SK-N-SH (cell line): ENCODE data around the gene TBL1XR1. TPM values are rescaled to one million over a fixed set of nuclear protein-coding genes. Genes with fewer than 3 reads are reported as not detected.

Source experiments
- CTCF ChIA-PET: fragments of 300-600, 350-600 bp; formaldehyde crosslinking; extraction: SDS; loops from one replicate; lab custom pipeline; 2021; lab: Yijun Ruan, JAX
- POLR2A ChIA-PET: fragments of 350-600 bp; sonication (Branson Sonifier 250); formaldehyde crosslinking; extraction: SDS; loops from one replicate; lab custom pipeline; 2020; ENCODE audit warnings: antibody characterized with exemption, inconsistent platforms; lab: Yijun Ruan, JAX
- DNase-seq: peaks from one replicate; pipeline ENCODE4 v3.0.0; 2012
- H2AFZ ChIP-seq: fragments of 200-600 bp; sonication (generic); 2 replicates; pipeline ENCODE4 v1.8.1; 2016; ENCODE audit warnings: antibody characterized with exemption, mild to moderate bottlenecking, low read depth
- H3F3A ChIP-seq: fragments of 200-600 bp; sonication (generic); replicated peaks from 2 replicates; pipeline ENCODE3; 2016; ENCODE audit warnings: antibody characterized with exemption, mild to moderate bottlenecking; ENCODE audit not compliant: insufficient read depth
- H3K27ac ChIP-seq, 2 experiments: fragments of 200-500 bp in 1 of 2; fragments of 200-600 bp in 1 of 2; sonication (Bioruptor generic) in 1 of 2; sonication (generic), shearing (Covaris generic) in 1 of 2; 2 replicates each; pipeline versions ENCODE4 v1.5.1 to v1.6.1; 2014 to 2016; ENCODE audit warnings: low read depth in 2 of 2, inconsistent platforms in 1 of 2, low read length in 1 of 2, mild to moderate bottlenecking in 1 of 2, mixed read lengths in 1 of 2
- H3K27me3 ChIP-seq: fragments of 200-600 bp; sonication (generic), shearing (Covaris generic); 2 replicates; pipeline ENCODE4 v1.6.1; 2016; ENCODE audit warnings: mixed run types; ENCODE audit not compliant: insufficient read depth
- H3K36me3 ChIP-seq, 2 experiments: fragments of 200-500 bp in 1 of 2; fragments of 200-600 bp in 1 of 2; sonication (Bioruptor generic) in 1 of 2; sonication (generic) in 1 of 2; replicated peaks in 1 of 2; 2 replicates each; pipeline versions ENCODE3 to v1.5.1; 2014 to 2016; ENCODE audit warnings: low read length in 1 of 2, mild to moderate bottlenecking in 1 of 2; ENCODE audit not compliant: insufficient read depth in 2 of 2, control insufficient read depth in 1 of 2
- H3K4me1 ChIP-seq, 2 experiments: fragments of 200-500 bp in 1 of 2; fragments of 200-600 bp in 1 of 2; sonication (Bioruptor generic) in 1 of 2; sonication (generic), shearing (Covaris generic) in 1 of 2; 2 replicates each; pipeline versions ENCODE4 v1.5.1 to v1.6.1; 2014 to 2016; ENCODE audit warnings: low read depth in 1 of 2, low read length in 1 of 2, mixed run types in 1 of 2; ENCODE audit not compliant: insufficient read depth in 2 of 2, control insufficient read depth in 1 of 2
- H3K4me2 ChIP-seq: fragments of 200-600 bp; sonication (generic), shearing (Covaris generic); 2 replicates; pipeline ENCODE4 v1.6.1; 2017; ENCODE audit warnings: mixed run types
- H3K4me3 ChIP-seq, 2 experiments: fragments of 200-500 bp in 1 of 2; fragments of 200-600 bp in 1 of 2; sonication (Bioruptor generic) in 1 of 2; sonication (generic), shearing (Covaris generic) in 1 of 2; 2 replicates each; pipeline versions ENCODE4 v1.5.1 to v1.8.1; 2014 to 2016; ENCODE audit warnings: low read depth in 2 of 2, inconsistent platforms in 1 of 2, low read length in 1 of 2, mild to moderate bottlenecking in 1 of 2, mixed read lengths in 1 of 2, moderate library complexity in 1 of 2
- H3K79me2 ChIP-seq: fragments of 200-600 bp; sonication (generic); 2 replicates; pipeline ENCODE4 v1.8.1; 2017; ENCODE audit warnings: mild to moderate bottlenecking; ENCODE audit not compliant: insufficient read depth
- H3K9ac ChIP-seq: fragments of 200-600 bp; sonication (generic); 2 replicates; pipeline ENCODE4 v1.6.1; 2017; ENCODE audit warnings: mixed run types
- H3K9me2 ChIP-seq: fragments of 200-600 bp; sonication (generic); 2 replicates; pipeline ENCODE4 v1.6.1; 2017; ENCODE audit warnings: mixed run types
- H3K9me3 ChIP-seq: fragments of 200-600 bp; sonication (generic); 2 replicates; pipeline ENCODE4 v1.6.1; 2017; ENCODE audit warnings: mixed run types, mild to moderate bottlenecking, moderate library complexity
- H4K20me1 ChIP-seq: fragments of 200-600 bp; sonication (generic); 2 replicates; pipeline ENCODE4 v1.6.1; 2017; ENCODE audit warnings: mild to moderate bottlenecking, mixed run types; ENCODE audit not compliant: insufficient read depth
- EP300 ChIP-seq, 2 experiments: IDR thresholded peaks; 2 replicates each; pipeline versions ENCODE4 v1.4.0 to v1.6.1; 2012; ENCODE audit warnings: borderline replicate concordance in 1 of 2, low read depth in 1 of 2, low read length in 1 of 2
- GABPA ChIP-seq: IDR thresholded peaks from 2 replicates; pipeline ENCODE4 v1.4.0; 2012; ENCODE audit warnings: low read depth, mild to moderate bottlenecking
- GATA2 ChIP-seq: sonication (generic); formaldehyde crosslinking; IDR thresholded peaks from 2 replicates; pipeline ENCODE4 v1.5.0; 2020; ENCODE audit warnings: mild to moderate bottlenecking, missing genetic modification reagents
- NRF1 ChIP-seq: IDR thresholded peaks from 2 replicates; pipeline ENCODE4 v1.6.1; 2012; ENCODE audit warnings: low read depth, mild to moderate bottlenecking, low read length
- RAD21 ChIP-seq: IDR thresholded peaks from 2 replicates; pipeline ENCODE4 v1.6.1; 2012; ENCODE audit warnings: mild to moderate bottlenecking, low read length
- SMC3 ChIP-seq: IDR thresholded peaks from 2 replicates; pipeline ENCODE4 v1.6.1; 2012; ENCODE audit warnings: low read depth, low read length, improper control_type of control experiment
- WGBS: methylation state at CpG from one replicate; pipeline ENCODE4 v1.1.6; 2017; ENCODE audit warnings: low lambda C conversion rate; 5-methylcytosine and 5-hydroxymethylcytosine counted together
- polyA plus RNA-seq, 3 experiments: library from polyadenylated mRNA; depleted of rRNA; stranded (reverse); fragments of >200 nt; gene quantifications; 2 replicates each; pipeline ENCODE4 v1.2.3, GENCODE V29; 2012
- TF ChIP-seq, protein P1 (sequence below): IDR thresholded peaks from 2 replicates; pipeline ENCODE4; 2012
- TF ChIP-seq, protein P2 (sequence below): fragments of 200-600 bp; sonication (generic); IDR thresholded peaks from 2 replicates; pipeline ENCODE4 v1.6.1; 2017; ENCODE audit warnings: antibody characterized with exemption, mild to moderate bottlenecking, moderate library complexity

The TBL1XR1 gene
- polyA plus RNA-seq, 1 of the 3 experiments (the other 2 are of a cell fraction), result 20.9 TPM

DNA sequence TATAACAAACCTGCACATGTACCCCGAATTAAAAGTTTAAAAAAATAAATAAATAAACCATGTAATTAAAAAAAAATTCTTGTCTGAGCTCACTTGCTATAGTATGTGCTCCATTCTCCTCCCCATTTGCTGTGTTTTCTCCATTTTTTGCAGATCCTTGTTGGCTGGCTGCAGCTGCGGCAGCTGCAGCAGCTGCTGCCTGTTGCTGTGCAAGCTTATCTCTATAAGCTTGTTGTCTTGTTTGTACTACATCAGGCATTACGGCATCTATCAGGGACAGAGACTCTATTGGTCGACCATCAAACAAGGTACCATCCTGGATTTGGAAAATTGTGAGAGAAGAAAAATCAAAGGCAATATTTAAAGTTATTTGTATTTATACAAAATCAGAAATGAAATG lies 145.9 kb downstream of the TBL1XR1 start:
- H3K4me3 ChIP-seq, result no peak overlapping the region
- peaks cover 47% of the 10 kb centered on the region for H3K79me2 ChIP-seq
- H3K4me2 ChIP-seq, result no peak overlapping the region
- no peaks in the 10 kb centered on the region for H4K20me1 ChIP-seq
- H3K27me3 ChIP-seq, result no peaks in the 10 kb centered on the region
- no peaks in the 10 kb centered on the region for H3K9me3 ChIP-seq
- peak; percentile 42 for DNase-seq
- no peaks in the 10 kb centered on the region for H3K9me2 ChIP-seq
- H3K9ac ChIP-seq, result no peak overlapping the region
- TF ChIP-seq NRF1 (no peak), RAD21 (peak; percentile 40), GATA2 (CRISPR knock-in tag) (peak; percentile 65), SMC3 (peak; percentile 16; the same call in 1 of the 2 replicates), EP300 (IDR thresholded peaks at IDR 0.05; ENCODE audit: borderline replicate concordance in 1 of 2, low read depth in 1 of 2, low read length in 1 of 2) (peak in 1 of 2 experiments; percentile 45; a peak in 1 of 4 replicates)
- H3F3A ChIP-seq, result no peaks in the 10 kb centered on the region
- H3K27ac ChIP-seq, result peak overlapping the region; percentile 23 to 62
- no peak overlapping the region for H2AFZ ChIP-seq
- 59% methylated on average over 4 of the region's 4 CpGs for WGBS
- peaks cover 45 to 54% of the 10 kb centered on the region in 2 experiments for H3K36me3 ChIP-seq
- ChIA-PET POLR2A (interaction anchor here (1.3 to 3.1 kb wide), 3 partner anchors 145 to 511 kb away, joined by 3 to 13 read pairs (median 8); partner anchors contain the start of gene TBL1XR1), CTCF (interaction anchor here (0.5 to 2.9 kb wide), 38 partner anchors 12 to 1334 kb away, joined by 3 to 38 read pairs (median 3); no protein-coding TSS in a partner anchor)
- peaks cover 10 to 29% of the 10 kb centered on the region in 2 experiments; a peak in 3 of 4 replicates for H3K4me1 ChIP-seq

DNA sequence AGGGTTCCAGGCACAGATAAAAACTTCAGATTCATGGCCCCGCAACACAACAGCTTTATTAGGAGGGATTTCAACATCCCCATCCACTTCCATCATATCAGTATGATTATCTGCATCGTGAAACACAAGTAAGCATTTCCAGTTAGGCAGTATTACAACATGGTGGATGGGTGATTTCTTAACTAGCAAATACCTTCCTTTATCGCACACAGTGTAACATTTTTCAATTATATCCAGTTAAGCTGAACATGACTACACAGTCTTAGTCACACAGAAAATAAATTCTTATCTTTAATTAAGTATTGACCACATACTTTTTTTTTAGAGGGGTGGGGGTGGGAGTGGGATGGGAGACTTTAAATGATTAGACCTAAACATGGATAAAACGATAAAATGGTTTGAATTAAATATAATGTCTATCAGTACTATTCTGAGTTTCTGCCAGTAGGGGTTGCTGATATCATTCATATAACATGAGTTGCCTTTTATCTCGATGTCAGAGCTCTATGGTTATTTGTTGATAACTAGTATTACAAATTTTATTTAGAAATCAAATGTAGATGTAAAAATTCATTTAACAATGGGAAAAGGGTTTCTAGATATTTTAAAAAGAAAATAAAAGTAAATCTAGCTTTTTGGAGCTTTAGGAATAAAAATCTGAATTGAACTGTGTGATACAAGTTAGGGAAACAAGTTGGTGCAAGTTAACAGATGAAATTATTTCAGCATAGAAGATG lies 146.6 kb downstream of the TBL1XR1 start:
- POLR2A ChIA-PET, result interaction anchor here (1.3 to 3.1 kb wide), 3 partner anchors 146 to 511 kb away, joined by 3 to 13 read pairs (median 8); partner anchors contain the start of gene TBL1XR1
- peak; percentile 28 for DNase-seq
- Histone ChIP-seq H3K27me3 (no peaks in the 10 kb centered on the region), H3K79me2 (peaks cover 40% of the 10 kb centered on the region), H3K4me3 (no peak overlapping the region), H3K4me2 (no peak overlapping the region), H3K9ac (no peak overlapping the region), H3K9me3 (no peaks in the 10 kb centered on the region), H3F3A (no peaks in the 10 kb centered on the region), H3K9me2 (no peaks in the 10 kb centered on the region), H2AFZ (no peak overlapping the region), H3K27ac (peak overlapping the region; percentile 23 to 62; a peak in 3 of 4 replicates), H4K20me1 (no peaks in the 10 kb centered on the region), H3K4me1 (peaks cover 10 to 22% of the 10 kb centered on the region in 2 experiments; a peak in 3 of 4 replicates), H3K36me3 (peaks cover 52 to 62% of the 10 kb centered on the region in 2 experiments)
- CTCF ChIA-PET, result interaction anchor here (0.5 to 2.9 kb wide), 40 partner anchors 10 to 1334 kb away, joined by 3 to 38 read pairs (median 3); no protein-coding TSS in a partner anchor
- TF ChIP-seq GABPA (no peak), RAD21 (peak; percentile 81), SMC3 (peak; percentile 49; the same call in 1 of the 2 replicates)
- TF ChIP-seq, protein P1, sequence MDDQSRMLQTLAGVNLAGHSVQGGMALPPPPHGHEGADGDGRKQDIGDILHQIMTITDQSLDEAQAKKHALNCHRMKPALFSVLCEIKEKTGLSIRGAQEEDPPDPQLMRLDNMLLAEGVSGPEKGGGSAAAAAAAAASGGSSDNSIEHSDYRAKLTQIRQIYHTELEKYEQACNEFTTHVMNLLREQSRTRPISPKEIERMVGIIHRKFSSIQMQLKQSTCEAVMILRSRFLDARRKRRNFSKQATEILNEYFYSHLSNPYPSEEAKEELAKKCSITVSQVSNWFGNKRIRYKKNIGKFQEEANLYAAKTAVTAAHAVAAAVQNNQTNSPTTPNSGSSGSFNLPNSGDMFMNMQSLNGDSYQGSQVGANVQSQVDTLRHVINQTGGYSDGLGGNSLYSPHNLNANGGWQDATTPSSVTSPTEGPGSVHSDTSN, result no peak
- TF ChIP-seq, protein P2, sequence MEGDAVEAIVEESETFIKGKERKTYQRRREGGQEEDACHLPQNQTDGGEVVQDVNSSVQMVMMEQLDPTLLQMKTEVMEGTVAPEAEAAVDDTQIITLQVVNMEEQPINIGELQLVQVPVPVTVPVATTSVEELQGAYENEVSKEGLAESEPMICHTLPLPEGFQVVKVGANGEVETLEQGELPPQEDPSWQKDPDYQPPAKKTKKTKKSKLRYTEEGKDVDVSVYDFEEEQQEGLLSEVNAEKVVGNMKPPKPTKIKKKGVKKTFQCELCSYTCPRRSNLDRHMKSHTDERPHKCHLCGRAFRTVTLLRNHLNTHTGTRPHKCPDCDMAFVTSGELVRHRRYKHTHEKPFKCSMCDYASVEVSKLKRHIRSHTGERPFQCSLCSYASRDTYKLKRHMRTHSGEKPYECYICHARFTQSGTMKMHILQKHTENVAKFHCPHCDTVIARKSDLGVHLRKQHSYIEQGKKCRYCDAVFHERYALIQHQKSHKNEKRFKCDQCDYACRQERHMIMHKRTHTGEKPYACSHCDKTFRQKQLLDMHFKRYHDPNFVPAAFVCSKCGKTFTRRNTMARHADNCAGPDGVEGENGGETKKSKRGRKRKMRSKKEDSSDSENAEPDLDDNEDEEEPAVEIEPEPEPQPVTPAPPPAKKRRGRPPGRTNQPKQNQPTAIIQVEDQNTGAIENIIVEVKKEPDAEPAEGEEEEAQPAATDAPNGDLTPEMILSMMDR, result peak; percentile 77
- WGBS, result 40% methylated on average over 5 of the region's 5 CpGs
